Measurements from ENCODE around the gene CLEC2A.
"Not testable (repeated sequence)": the region's sequence is repeated elsewhere in the genome, so short reads cannot be mapped to it uniquely, and the experiment has no call there.

The CLEC2A gene

DNA sequence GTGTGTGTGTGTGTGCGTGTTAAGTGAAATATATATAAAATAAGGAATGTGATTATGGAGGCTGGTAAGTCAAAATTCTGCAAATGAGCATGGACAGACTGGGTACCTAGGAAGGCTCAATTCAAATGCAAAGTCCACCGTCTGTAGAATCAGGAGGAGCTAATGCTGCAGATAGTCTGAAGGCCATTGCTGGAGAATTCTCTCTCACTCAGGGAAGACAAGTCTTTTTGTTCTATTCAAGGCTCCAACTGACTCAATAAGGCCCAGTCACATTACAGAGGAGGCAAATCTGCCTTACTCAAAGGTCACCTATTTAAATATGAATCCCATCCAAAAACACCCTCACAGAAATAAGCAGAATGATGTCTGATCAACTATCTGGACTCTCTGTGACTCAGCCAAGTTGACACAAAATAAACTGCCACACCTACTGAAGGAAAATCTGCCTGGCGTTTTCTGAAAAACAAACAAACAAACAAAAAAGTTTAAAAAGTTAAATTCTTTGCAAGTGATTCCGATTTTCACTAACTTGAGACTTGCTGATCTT is 51.6 kb downstream of the CLEC2A start:
- ATAC-seq: no peak

DNA sequence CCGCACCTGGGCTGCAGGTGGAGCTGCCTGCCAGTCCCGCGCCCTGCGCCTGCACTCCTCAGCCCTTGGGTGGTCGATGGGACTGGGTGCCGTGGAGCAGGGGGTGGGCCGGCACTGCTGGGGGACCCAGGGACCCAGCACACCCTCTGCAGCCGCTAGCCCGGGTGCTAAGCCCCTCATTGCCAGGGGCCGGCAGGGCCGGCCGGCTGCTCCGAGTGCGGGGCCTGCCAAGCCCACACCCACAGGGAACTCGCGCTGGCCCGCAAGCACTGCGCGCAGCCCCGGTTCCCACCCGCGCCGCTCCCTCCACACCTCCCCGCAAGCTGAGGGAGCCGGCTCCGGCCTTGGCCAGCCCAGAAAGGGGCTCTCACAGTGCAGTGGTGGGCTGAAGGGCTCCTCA is 56.0 kb downstream of the CLEC2A start:
- ATAC-seq: not testable (repeated sequence)

DNA sequence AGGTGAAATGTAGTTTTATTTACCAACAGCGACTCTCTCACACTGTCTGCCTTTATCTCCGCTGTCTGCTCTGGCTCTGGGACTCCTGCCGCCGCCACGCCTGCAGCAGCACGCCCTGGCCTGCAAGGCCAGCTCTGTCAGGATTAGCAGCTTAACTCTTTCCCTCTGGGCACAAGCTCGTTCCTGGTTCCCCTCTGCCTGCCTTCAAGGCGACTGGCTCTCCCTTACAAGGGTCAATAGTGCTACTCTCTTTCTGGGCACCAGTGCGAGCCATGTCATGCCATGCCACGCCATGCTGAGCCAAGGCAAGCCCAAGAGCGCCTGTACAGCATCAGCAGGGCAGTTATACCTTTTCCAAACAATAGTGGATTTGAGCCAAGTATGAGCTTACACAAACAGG is 59.4 kb downstream of the CLEC2A start:
- no peak for ATAC-seq

DNA sequence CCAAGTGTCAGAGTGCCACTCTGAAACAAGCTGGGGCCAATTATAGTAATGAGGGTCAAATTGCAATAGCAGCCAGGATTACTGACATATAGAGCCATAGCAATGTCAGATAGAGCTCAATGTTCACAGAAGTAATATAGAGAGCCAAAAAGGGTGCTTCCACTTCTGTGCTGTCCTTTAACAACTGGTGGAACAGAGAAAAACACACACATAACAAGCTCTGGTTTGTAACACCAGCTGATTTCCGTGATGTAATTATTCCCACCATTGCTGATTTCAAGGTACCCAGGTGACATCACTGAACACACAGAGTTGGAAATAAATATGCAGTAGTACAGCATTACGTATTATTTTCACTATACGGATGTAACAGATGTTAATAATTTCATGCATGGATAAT is 60.0 kb downstream of the CLEC2A start:
- ATAC-seq: no peak

DNA sequence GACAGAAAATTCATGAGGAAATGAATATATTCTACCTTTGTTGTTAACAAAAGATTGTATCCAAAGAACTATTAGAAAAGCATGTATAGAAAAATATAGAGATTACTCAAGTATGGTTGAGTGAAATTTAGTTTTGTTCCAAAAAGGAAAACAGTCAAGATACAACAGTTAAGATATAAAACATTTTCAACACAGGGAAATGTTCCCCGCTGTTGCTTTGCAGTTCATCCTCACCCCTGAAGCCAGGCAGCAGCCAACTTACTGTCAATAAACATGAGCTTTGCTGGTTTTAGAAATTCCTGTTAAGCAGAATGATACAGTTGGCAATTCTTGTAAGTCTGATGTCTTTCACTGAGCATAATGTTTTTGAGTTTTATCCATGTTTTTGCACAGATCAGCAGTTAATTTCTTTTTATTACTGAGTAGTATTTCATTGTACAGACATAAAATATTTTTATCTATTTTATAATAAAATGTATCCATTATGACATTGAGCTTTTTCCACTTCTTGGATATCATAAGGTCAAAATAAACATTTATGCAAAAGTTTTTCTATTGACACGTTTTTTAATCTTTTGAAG is 61.8 kb downstream of the CLEC2A start:
- no peak for ATAC-seq

DNA sequence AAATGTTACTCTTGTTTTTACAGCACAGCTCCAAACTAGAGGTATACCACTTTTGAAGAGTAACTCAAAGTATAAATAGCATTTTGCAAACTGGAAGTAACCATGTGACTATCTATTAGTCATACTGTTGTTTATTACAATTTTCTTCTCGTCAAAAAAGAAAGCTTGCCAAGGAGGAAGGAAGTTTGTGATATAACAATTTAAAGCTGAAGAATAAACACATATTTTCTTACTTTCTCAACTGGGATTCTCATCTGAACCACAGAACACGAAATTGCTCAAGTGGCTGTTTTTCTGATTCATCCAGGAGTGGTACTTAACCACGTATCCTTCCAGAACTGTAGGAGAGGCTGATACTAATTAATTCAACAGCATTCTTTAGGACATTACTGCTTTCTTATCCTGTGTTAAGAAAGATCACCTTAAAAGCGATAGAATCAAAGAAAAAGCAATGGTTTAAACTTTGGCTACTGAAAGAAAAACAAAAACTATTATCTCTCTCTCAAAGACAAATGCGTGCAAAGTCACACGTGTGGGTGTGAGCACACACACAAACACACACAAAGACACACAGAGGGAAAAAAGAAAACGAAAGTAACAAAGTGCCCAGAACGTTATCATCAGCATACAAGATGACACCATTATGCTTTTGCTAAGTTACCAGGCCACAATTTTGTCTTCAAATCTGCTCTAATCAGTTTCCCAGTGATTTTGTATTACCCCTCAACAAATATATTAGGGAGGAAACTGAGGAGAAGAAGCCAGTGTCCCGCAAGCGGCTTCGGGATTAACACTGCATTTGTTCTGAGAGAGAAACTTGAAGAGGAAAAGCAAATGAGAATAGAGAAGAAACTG is 62.6 kb downstream of the CLEC2A start, which contains the start of gene CLEC2B:
Gene CLEC2B (minus strand): TSS at position 48 of the 855 bp plus-strand sequence.
- peak; percentile 53 to 62 for ATAC-seq

DNA sequence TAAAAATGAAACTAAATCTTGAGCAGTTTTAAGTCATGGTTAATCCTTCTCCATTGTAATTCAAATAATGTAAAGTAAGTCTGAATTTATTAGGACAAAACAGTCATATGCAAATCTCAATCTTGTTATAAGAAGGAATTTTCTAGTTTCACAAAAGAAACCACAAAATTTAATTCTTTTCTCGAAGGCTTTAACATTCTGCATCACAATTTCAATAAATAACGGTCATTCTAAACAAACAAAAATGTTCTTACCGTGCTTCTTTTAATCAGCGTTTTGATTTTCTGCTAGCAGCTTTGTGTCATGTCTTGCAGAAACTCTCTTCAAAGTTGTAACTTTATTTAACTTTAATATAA is 63.2 kb downstream of the CLEC2A start:
- ATAC-seq: no peak

DNA sequence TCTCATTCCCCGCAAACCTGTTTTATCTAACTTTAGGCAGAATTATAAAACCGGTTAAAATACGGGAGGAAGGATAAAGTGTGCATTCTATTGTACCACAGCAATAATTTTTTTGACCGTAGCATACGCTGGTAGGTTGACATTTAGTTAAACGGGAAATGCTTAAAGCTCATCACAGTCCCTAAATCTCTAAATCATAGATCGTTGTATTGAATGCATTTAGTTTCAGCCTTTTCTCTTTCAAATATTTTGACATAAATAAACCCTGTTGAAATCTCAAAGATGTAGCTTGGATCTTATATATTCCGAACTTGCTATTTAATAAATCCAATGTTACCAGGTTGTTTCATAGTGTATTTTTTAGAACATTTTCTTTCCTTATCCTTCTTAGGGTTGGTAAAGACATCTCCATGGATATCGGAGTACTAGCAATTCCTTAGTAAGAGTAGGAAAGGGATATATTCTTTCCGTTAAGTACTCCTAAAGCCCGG is 63.8 kb downstream of the CLEC2A start:
- no peak for ATAC-seq

DNA sequence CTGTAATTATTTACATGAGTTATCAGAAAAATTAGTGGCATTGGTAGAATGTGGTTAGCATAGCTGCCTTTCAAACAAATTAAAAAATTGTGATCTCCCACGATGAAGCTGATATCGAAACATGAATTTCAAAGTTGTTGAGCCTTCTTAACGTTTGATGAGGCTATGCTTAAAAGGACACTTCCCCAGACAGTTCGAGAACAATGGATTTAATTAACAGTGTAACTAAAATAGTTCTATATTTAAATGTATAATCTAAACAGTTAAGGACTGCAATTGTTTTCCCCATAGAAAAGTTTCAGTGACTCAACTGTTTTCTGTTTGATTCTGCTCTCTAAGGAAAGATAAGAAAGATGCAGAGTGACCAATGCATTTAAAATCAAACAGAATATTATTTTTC is 64.6 kb downstream of the CLEC2A start:
- no peak for ATAC-seq

DNA sequence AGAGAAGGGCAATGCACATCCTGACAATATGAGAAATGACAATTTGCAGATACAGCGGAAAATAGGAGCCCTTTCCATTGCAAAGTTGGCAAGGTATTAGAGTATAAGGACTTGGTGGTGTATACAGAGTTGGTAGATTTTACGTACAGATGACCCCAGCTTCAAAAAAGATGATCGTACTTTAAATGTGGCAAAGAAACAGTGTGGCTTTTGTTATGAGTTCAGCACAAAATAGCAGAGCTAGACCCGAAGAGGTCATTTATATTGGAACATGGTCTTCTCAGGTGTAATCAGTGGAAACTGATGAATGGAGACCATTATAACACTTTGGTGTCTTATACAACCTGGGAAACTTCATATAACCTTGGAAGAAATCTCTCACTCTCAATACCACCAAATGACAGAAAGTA is 65.3 kb downstream of the CLEC2A start:
- ATAC-seq: no peak

DNA sequence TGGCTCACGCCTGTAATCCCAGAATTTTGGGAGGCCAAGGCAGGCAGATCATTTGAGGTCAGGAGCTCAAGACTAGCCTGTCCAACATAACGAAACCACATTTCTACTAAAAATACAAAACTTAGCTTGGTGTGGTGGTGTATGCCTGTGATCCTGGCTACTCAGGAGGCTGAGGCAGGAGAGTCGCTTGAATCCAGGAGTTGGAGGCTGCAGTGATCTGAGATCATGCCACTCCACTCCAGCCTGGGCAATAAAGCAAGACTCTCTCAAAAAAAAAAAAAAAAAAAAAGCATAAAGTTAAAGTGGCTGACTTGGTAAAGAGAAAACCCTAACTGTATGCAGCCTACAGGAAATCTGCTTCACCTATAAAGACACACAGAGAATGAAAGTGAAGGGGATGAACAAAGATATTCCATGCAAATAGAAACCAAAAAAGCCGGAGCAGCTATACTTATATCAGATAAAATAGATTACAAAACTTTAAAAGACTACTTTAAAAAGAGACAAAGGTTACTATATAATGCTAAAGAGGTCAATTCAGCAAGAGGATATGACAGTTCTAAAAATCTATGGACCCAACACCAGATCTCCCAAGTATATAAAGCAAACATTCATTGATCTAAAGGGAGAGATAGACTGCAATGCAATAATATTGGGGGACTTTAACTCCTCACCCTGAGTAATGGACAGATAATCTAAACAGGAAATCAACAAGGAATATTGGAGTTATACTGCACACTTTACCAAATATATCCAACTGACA is 67.1 kb downstream of the CLEC2A start:
- ATAC-seq: peak; percentile 30 to 39
